ENCODE measurements around the gene MTMR12.

MTMR12 gene

DNA sequence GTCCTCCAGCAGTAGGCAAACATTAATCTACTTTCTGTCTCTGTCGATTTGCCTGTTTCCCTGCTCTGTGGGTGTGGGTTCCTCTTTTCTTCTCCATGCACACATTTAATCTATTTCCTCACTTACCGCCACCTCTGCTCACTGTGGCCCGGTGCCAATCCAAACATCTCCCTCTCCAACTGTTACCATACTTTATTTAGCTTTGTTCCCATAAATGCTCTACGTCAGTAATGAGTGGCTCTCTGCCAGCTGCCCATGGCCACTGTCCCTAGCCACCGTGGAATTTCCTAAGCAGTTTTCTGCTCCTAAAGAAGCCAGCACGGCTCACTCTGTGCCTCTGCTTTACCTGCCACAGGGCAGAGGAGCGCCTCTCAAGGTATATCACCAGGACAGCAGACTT is 119.1 kb downstream of the MTMR12 start:
- TF ChIP-seq, protein P1, sequence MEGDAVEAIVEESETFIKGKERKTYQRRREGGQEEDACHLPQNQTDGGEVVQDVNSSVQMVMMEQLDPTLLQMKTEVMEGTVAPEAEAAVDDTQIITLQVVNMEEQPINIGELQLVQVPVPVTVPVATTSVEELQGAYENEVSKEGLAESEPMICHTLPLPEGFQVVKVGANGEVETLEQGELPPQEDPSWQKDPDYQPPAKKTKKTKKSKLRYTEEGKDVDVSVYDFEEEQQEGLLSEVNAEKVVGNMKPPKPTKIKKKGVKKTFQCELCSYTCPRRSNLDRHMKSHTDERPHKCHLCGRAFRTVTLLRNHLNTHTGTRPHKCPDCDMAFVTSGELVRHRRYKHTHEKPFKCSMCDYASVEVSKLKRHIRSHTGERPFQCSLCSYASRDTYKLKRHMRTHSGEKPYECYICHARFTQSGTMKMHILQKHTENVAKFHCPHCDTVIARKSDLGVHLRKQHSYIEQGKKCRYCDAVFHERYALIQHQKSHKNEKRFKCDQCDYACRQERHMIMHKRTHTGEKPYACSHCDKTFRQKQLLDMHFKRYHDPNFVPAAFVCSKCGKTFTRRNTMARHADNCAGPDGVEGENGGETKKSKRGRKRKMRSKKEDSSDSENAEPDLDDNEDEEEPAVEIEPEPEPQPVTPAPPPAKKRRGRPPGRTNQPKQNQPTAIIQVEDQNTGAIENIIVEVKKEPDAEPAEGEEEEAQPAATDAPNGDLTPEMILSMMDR (IDR thresholded peaks at IDR 0.05; ENCODE audit: extremely low read depth, insufficient read depth, missing control alignments): no peak
- in situ Hi-C loops (cut with MboI; ENCODE audit: low pct_unique_long_range_greater_than_20kb, low sequenced_read_pairs, unreplicated experiment): no loop called here
- no peak for DNase-seq (ENCODE audit: low spot score)

DNA sequence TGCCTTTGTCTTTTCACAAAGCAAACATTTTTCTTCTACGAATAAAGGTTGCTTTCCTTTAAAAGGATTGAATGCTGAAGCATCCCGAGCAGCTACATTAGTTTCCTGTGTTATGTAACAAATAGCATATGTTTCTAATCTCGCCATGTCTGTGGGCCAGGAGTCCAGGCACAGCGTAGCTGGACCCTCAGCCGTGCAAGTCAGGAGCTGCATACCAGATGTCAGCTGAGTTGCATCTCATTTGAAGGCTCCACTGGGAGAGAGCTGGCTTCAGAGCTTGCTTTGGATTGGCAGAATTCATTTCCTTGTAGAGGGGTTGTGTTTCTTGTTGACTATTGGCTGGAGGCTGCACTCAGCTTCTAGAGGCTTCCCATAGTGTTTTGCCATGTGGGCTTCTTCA is 122.6 kb downstream of the MTMR12 start:
- TF ChIP-seq, protein P1 (IDR thresholded peaks at IDR 0.05; ENCODE audit: extremely low read depth, insufficient read depth, missing control alignments): no peak
- no peak for DNase-seq (ENCODE audit: low spot score)
- in situ Hi-C loops (cut with MboI; ENCODE audit: low pct_unique_long_range_greater_than_20kb, low sequenced_read_pairs, unreplicated experiment): no loop called here

DNA sequence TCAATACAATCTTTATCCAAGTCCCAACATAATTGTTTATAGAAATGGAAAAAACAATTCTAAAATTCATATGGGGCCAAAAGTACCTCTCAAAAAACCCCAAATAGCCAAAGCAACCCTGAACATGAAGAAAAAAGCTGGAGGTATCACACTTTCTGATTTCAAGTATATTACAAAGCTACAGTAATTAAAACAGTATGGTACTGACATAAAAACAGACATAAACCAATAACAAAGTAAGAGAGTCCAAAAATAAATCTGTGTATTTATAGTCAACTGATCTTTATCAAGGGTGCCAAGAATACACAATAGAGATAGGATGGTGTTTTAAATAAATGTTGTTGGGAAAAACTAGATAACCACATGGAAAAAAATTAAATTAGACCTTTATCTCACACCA is 125.1 kb downstream of the MTMR12 start:
- TF ChIP-seq, protein P1 (IDR thresholded peaks at IDR 0.05; ENCODE audit: extremely low read depth, insufficient read depth, missing control alignments): no peak
- no peak for DNase-seq (ENCODE audit: low spot score)
- in situ Hi-C loops (cut with MboI; ENCODE audit: low pct_unique_long_range_greater_than_20kb, low sequenced_read_pairs, unreplicated experiment): no loop called here

DNA sequence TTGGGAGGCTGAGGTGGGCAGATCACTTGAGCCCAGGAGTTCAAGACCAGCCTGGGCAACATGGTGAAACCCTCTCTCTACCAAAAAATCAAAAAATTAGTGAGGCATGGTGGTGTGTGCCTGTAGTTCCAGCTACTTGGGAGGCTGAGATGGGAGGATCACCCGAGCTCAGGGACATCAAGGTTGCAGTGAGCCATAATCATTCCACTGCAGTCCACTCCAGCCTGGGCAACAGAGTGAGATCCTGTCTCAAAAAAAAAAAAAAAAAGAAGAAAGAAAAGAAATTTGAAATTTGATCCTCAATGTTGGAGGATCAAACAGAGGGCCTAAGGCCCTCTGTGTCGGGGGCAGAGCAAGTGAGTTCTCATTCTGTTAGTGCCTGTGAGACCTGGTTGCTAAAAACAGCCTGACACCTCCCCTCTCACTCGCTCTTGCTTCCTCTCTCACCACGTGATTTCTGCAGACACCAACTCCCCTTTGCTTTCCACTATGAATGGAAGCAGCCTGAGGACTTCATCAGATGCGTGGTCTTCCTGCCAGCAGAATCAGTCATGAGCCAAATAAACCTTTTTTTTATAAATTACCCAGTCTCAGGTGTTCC is 130.2 kb downstream of the MTMR12 start:
- TF ChIP-seq, protein P1 (IDR thresholded peaks at IDR 0.05; ENCODE audit: extremely low read depth, insufficient read depth, missing control alignments): no peak
- in situ Hi-C loops (cut with MboI; ENCODE audit: low pct_unique_long_range_greater_than_20kb, low sequenced_read_pairs, unreplicated experiment): no loop called here
- no peak for DNase-seq (ENCODE audit: low spot score)
